Activated CD8-positive, alpha-beta memory T cell treated with anti-CD3 and anti-CD28 coated beads for 4 hours (primary cell): ENCODE results near the gene WDR77.

ENCODE experiments used
- DNase-seq, 2 donors: peaks; one replicate each; pipeline ENCODE4 v3.0.0-alpha.2; 2020; ENCODE audit warnings: low read depth in 2 of 2

The WDR77 gene

DNA sequence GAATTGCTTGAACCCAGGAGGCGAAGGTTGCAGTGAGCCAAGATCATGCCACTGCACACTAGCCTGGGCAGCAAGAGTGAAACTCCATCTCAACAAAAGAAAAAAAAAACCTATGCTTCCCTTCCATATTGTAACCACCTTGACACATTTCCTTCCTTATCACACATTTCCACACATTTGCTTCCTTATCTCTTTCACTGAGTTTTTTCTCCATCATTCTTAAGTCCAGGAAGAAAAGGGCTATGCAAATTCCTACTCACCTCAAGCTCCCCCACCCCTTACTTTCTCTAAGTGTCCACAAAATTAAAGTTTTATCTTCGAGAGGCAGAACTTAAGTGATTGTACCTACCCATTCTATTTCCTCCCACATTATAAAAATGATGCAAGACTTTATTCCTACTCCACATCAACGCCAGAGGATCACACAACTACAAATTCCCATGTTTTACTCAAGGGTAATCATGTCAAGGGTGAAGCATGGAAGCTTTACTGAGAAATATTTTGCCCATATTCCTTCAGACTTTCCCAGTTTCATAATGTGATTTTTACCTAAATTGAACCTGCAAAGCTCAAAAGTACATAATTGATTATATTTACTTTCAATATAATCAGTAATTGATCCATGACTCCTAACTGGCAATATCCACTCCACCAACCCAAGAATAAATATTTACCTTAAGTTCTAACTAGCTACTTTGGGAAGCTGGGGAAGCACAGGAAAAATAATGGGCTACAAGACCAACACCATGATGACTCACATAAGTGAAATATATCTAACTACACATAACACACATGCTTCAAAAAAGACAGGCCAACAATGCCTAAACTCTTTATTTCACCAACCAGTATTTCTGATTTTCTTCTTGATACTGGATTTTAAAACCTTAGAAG, 9.3 kb downstream of the WDR77 start:
- no peak for DNase-seq

GRCh38 chr1:111436726-111437125, 12.3 kb downstream of the WDR77 start:
- no peak for DNase-seq

DNA sequence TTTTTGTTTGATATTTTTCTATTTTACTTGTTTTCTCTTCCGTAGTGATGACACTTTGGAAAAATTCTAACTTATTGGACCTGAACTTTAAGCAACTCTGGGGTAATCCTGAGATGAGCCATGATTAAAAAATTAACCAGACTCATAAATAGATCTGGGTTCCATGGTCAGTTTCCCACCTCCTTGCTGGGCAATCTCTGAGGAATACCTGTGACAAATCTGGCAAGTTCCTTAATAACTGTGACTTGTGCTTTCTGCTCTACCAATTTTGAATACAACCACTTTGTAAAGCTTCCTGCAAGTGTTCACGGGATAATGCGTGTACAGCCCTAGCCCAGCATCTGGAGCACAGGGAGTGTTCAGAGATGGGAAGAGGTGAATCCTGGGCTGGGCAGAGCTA, 24.8 kb downstream of the WDR77 start:
- no peak for DNase-seq

DNA sequence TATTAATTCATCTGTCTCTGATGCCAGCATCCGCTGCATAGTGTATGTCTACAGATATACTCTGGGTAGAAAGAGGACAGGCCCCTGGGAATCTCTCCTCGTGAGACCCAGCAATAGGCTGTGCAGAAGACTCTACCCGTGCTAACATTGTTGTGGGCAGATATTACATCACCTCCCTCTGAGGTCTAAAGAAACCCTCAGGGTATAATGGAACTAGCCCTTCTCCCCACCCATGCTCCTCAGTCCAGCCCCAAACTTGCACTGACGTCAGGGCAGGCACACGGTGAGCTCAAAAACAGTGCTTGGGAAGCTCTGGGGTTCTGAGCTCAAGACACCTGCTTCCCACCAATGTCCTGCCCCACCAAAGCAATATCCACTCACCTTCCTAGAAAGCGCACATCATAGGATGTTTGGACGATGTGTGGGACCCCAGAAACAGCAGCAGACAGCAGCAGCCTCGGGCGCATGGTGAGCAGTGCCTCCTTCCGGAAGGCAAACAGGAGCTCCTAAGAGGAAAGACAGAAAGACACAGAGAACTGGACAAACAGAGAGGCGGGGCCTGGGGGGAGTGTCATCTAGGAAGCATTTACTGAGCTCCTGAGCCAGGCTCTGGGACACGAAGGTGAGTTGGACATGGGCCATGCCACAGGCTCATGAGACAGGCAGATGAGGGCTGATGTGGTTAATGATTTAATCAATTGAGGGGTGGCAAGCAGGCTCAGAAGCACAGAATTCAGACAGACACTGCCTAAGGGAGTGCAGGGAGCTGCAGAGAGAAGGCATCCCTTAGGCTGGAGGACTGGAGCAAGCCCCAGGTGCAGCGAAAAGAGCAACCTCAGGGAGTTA, 26.3 kb downstream of the WDR77 start:
- DNase-seq = no peak

DNA sequence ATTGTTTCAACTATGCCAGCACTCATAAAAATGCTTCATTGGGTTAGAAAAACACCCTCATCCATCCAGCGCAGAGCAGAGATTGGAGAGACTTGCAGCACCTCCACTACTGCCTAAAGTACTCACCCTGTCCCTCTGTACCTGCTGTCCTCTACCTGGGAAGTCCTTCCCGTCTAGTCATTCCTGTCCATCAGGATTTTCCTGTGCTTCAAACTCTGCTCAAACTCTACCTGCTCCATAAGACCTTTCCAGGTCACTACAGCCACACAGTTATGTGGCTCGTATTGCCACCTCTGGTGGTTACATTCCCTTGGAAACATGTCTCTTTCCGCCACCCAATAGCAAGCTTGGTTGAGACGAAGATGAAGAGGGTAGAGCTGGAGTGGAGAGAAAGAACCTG, 28.7 kb downstream of the WDR77 start:
- DNase-seq = no peak

DNA sequence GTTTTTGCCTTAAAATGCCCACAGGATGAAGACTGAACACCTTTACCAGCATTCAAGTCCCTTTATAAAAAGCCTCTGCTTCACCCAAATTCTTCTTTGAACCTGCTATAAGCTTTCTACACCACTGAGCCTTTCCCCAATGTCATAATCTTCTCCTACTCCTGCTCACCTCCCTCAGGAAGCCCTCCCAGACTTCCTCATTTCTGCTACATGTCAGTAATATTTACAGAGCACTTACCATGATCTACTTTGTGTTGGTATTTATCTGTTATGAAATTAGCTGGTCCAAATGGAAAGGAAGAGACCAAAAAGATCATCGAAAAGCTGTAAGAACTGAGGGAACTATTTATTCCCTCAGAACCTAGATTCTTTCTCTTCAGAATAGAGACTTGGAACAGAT, 30.0 kb downstream of the WDR77 start:
- no peak for DNase-seq

DNA sequence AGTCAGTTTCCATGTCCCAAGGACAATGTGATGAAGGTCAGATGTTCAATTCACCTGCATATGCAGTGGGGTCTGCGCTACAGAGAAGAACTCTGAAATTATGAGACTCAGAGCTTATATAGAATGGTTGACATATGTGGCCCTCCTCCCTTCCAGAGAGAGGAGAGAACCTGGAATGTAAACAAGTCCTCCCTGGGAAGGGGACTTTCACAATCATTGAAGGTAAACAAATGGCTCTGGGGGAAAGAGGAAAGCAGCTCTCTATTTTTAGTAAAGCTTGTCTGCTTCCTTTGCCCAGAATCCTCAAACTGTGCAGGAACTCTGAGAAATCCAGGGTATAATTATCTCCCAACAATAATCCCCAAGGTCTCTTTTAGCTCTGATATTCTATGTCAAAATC, 31.3 kb downstream of the WDR77 start:
- no peak for DNase-seq

GRCh38 chr1:111415461-111415860, 33.6 kb downstream of the WDR77 start:
- no peak for DNase-seq

DNA sequence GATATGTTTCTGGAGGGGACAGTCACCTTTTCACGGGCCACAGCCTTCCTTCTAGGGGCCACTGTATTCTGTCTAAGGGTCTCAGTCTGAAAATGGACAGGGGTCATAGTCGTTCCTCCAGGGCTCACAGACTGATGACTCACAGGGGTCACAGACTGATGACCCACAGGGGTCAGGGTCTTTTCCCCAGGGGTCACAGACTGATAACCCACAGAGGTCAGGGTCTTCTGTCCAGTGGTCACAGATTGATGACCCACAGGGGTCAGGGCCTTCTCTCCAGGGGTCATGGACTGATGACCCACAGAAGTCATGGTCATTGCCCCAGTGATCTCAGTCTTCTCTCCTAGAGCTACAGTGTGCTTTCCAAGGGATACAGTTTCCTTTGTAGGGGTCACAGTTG, 34.3 kb downstream of the WDR77 start:
- DNase-seq = no peak

DNA sequence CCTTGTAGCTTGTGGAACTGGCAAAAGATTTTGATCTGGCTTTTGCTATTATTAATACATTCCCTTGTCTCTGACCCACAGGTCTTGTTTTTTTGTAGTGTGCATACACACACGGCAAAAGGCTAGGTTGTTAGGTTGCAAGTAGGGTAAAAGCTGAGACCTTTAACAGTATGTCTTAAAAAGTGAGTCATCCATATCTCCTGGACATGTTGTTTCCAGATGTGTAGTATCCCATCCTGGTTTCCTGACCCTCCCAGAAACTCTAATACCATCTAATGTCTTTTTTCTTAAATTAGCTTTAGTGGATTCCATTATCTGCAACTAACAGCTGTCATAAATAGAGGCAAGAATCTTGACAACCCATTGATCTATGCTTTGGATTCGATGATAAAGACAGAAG, 36.2 kb downstream of the WDR77 start:
- no peak for DNase-seq

GRCh38 chr1:111407301-111407700, 41.8 kb downstream of the WDR77 start:
- DNase-seq = no peak

GRCh38 chr1:111406321-111406768, 42.7 kb downstream of the WDR77 start:
- DNase-seq = peak; percentile 1 to 23

- no peak for DNase-seq
These were observed 44.5 kb downstream of the WDR77 start for GRCh38 chr1:111404588-111404987.

- no peak for DNase-seq
These were observed 47.0 kb downstream of the WDR77 start for GRCh38 chr1:111402083-111402482.

DNA sequence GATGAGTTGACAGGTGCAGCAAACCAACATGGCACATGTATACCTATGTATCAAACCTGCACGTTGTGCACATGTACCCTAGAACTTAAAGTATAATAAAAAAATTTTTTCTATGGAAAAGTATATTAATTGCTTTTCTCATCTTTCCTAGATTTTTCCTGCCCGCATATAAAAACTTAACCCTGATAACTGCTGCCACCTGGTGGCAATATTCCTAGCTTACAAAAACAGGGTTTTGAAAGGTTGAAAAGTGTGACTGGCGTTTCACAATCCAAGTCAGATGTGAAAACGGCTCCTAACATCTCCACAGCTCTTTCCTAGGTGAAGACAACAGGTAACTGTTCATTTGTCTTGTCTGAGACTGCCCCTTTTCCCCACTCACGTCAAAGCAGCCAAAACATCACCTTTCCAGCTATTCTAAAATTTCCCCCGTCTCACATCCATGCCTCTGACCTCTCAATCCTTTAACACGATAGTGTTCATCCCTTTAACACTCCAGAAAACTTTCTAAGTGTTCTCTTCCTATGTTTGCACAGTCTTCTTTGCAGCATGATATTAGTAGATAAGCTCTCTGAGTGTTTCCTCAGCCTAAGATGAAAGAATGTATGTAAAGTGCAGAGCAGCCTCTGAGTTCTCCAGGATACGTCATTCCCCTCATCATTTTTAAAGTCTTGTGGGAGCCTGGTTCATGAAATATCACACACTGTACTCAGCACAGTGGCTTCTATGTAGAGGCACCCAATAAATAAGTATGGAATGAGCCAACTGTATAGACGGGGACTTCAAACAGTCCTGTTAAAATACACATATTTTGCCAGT, 49.1 kb downstream of the WDR77 start:
- DNase-seq = peak; percentile 3 to 6

DNA sequence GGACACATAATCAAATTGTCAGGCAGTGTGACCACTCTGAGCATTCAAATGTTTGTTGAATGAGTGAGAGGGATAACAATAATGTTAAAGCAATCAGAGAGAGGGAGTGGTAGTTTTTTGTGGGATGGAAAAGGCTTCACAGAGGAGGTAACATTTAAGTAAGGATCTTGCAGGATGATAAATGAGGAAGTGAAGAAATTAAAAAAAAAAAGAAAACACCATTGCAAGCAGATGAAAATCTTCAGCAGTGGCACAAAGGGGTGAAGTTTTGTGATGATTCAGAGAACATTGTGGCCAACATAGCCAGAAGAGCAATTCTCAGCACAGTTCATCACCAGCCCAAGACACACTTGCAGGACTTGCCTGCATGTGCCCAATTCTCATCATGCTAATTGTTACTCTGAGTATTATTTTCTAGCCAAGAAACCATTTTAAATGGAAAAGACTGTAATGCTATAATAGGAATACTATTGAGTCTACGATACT, 56.6 kb downstream of the WDR77 start:
- DNase-seq = no peak

DNA sequence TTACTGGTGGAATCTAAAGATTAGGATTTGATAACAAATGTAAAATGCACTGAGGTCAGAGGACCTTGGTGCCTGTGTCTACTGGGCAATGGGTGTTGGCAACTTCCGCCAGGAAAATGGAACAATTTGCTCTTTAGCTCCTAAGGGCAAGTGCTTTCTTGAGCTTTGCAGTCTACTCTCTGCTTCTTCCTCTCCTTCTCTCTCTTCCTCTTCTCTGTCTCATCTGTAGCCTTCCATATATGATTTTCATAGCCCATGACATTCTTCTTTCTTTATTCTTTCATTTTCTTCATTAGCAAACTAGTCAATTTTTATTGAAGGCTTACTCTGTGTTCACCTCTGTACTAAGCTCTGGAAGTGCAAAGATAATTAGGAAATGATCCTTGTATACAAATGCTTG, 57.0 kb downstream of the WDR77 start:
- DNase-seq = no peak
